Stimulated activated naive CD8-positive, alpha-beta T cell treated with anti-CD3 and anti-CD28 coated beads, Interleukin-15, amount 100 ng/mL, for 72 hours (primary cell): Measurements from ENCODE around the gene SOWAHD.
"Not testable (repeated sequence)": the region's sequence is repeated elsewhere in the genome, so short reads cannot be mapped to it uniquely, and the experiment has no call there.

Source experiments
- ATAC-seq: fragments of 150-1000 bp; cut with Tn5 transposase; 2 replicates; pipeline ENCODE4 v1.10.0; 2021; ENCODE audit warnings: mild to moderate bottlenecking, moderate library complexity
- DNase-seq, 2 donors: peaks; one replicate each; pipeline ENCODE4 v3.0.0; 2021 to 2022
- H3K27ac Mint-ChIP-seq, 2 donors: one replicate each; pipeline ENCODE4 v1.8.0; 2022; ENCODE audit warnings: mild to moderate bottlenecking in 2 of 2, mixed read lengths in 2 of 2, moderate library complexity in 2 of 2
- H3K27me3 Mint-ChIP-seq: one replicate; pipeline ENCODE4 v1.8.0; 2022; ENCODE audit warnings: mixed read lengths
- H3K4me1 Mint-ChIP-seq: one replicate; pipeline ENCODE4 v1.8.0; 2022; ENCODE audit warnings: mild to moderate bottlenecking, mixed read lengths
- H3K4me3 Mint-ChIP-seq, 2 donors: one replicate each; pipeline ENCODE4 v1.8.0; 2022; ENCODE audit warnings: mild to moderate bottlenecking in 2 of 2, mixed read lengths in 2 of 2, moderate library complexity in 1 of 2
- H3K9me3 Mint-ChIP-seq, 2 donors: one replicate each; pipeline ENCODE4 v1.8.0; 2022; ENCODE audit warnings: mixed read lengths in 2 of 2

SOWAHD gene

DNA sequence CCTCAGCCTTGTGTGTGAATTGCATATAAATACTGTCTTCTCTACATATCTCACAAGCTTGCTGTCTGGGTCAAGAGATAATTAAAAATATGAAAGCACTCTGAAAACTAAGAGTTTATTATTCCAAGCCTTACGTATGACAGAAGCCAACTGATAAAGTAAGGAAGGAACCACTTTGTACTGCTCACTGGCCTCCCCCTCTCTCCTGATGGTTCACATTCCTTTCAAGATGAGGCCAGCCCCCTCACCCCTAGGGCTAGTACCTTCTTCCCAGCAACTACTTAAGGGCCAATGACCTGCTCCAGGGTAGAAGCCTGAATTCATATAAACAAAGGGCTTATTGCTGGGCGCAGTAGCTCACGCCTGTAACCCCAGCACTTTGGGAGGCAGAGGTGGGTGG, 5.4 kb upstream of the SOWAHD start:
- ATAC-seq = no peak
- H3K4me3 Mint-ChIP-seq = no peak overlapping the region
- H3K27ac Mint-ChIP-seq = peak overlapping the region in 1 of 2 donors; percentile 96
- no peaks in the 10 kb centered on the region for H3K9me3 Mint-ChIP-seq
- peaks cover 49% of the 10 kb centered on the region for H3K4me1 Mint-ChIP-seq
- no peaks in the 10 kb centered on the region for H3K27me3 Mint-ChIP-seq
- no peak for DNase-seq

DNA sequence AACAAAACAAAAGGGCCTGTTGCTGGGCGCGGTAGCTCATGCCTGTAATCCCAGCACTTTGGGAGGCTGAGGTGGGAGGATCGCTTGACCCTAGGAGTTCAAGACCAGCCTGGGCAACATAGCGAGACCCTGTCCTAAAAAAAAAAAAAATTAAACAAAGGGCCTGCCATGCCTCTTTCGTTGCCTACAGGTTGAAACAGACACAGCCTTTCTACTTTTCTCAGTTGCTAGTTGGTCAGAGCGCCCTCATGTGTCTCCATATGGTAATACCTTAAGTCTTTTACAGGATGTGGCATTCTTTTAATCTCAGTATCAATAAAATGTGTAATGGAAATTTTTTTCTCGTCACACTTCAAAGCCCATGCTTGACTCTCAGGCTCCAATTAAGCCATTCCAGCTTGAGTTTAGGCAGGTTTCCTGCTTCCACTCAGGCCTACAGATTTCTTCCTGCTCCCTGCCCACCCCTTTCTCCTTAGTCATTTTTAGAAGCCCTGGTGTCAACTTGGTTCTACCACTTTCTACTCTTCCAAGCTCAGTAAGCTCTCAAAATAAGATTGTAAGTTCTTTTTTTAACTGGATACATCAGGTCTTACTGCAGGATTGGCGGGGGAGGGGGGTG, 4.6 kb upstream of the SOWAHD start:
- Mint-ChIP-seq H3K27me3 (no peaks in the 10 kb centered on the region), H3K27ac (peak overlapping the region; percentile 42 to 96), H3K4me1 (peaks cover 49% of the 10 kb centered on the region), H3K9me3 (no peaks in the 10 kb centered on the region), H3K4me3 (no peak overlapping the region)
- ATAC-seq (peak; percentile 49), DNase-seq (peak; percentile 54 to 61)

- Mint-ChIP-seq H3K27me3 (no peaks in the 10 kb centered on the region), H3K27ac (peak overlapping the region; percentile 95 to 98), H3K9me3 (no peaks in the 10 kb centered on the region), H3K4me1 (peaks cover 59% of the 10 kb centered on the region), H3K4me3 (peak overlapping the region; percentile 78 to 88)
- ATAC-seq (peak; percentile 86), DNase-seq (peak; percentile 54 to 73)
Measured at GRCh38 chrX:119755981-119756533, 2.3 kb upstream of the SOWAHD start.

DNA sequence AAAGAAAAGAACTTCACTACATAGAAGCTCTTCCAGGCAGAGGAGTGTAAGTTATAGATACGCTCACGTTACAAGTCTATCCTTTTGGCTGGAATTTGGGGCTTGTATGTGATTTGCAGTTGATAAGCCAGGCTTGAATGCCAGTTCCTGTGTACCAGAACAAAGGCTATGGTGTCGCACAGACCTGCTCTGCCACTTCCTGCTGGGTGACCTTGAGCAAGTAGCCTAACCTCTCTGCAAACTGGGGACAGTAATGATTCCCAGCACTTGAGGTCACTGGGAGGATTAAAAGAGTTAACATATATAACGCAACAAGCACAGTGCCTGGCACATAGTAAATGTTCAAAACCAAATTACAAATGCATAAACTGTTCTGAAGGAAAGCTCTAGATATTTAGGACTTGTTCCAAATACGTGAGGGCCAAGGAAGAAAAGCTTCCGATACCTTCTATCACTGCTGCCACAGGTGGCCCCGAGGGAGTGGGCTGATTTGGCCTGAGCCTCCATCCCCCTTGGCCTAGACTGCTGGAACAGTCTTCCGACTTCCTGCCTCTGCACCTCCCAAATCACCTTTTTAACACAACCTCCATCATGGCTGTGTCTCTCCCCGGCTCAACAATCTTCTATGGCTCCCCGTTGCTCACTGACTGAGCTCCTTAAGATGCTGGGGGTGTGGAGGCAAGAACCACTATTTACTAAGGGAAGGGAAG, 1.3 kb upstream of the SOWAHD start:
- no peaks in the 10 kb centered on the region for H3K9me3 Mint-ChIP-seq
- peak overlapping the region in 1 of 2 donors; percentile 95 for H3K27ac Mint-ChIP-seq
- DNase-seq (no peak), ATAC-seq (no peak)
- H3K4me1 Mint-ChIP-seq = peaks cover 59% of the 10 kb centered on the region
- peak overlapping the region; percentile 78 to 88 for H3K4me3 Mint-ChIP-seq
- no peaks in the 10 kb centered on the region for H3K27me3 Mint-ChIP-seq

- Mint-ChIP-seq H3K4me1 (peaks cover 59% of the 10 kb centered on the region), H3K4me3 (peak overlapping the region; percentile 72 to 88), H3K9me3 (no peaks in the 10 kb centered on the region), H3K27ac (peak overlapping the region in 1 of 2 donors; percentile 83), H3K27me3 (no peaks in the 10 kb centered on the region)
- DNase-seq (no peak), ATAC-seq (no peak)
Measured at GRCh38 chrX:119757646-119757978, 776 bp upstream of the SOWAHD start.

DNA sequence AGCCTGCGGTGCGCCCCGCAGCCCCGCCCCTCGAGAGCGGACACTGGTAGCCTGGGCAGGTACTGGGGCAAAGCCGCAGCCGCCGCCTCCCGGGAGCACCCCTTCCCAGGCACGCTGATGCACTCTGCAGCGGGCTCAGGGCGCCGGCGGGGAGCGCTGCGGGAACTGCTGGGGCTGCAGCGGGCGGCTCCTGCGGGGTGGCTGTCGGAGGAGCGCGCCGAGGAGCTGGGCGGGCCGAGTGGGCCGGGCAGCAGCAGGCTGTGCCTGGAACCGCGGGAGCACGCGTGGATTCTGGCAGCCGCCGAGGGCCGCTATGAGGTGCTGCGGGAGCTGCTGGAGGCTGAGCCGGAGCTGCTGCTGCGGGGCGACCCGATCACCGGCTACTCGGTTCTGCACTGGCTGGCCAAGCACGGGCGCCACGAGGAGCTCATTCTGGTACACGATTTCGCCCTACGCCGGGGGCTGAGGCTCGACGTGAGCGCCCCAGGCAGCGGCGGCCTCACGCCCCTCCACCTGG, 401 bp downstream of the SOWAHD start:
- H3K27ac Mint-ChIP-seq = no peak overlapping the region
- H3K9me3 Mint-ChIP-seq = no peaks in the 10 kb centered on the region
- DNase-seq = peak; percentile 28 to 32
- H3K27me3 Mint-ChIP-seq = no peaks in the 10 kb centered on the region
- H3K4me3 Mint-ChIP-seq = peak overlapping the region; percentile 44 to 77
- peaks cover 56% of the 10 kb centered on the region for H3K4me1 Mint-ChIP-seq
- peak; percentile 39 for ATAC-seq

DNA sequence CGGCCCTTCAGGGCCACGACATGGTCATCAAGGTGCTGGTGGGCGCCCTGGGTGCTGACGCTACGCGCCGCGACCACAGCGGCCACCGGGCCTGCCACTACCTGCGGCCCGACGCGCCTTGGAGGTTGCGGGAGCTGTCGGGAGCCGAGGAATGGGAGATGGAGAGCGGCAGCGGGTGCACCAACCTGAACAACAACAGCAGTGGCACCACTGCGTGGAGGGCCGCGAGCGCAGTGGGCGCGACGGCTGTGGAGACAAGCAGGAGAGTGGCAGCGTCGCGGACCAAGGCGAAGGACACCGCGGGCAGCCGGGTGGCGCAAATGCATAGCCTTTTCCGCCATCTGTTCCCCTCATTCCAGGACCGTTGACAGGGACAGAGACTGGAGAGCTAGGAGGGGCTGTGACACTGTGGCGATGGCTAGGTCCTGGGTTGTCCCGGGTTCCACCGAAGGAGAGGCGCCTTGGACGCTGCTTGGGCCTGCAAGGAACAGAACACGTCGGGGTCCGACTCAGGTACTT, 919 bp downstream of the SOWAHD start:
- no peak for ATAC-seq
- no peaks in the 10 kb centered on the region for H3K27me3 Mint-ChIP-seq
- DNase-seq = no peak
- H3K4me1 Mint-ChIP-seq = peaks cover 51% of the 10 kb centered on the region
- no peak overlapping the region for H3K27ac Mint-ChIP-seq
- no peaks in the 10 kb centered on the region for H3K9me3 Mint-ChIP-seq
- peak overlapping the region; percentile 44 to 77 for H3K4me3 Mint-ChIP-seq

DNA sequence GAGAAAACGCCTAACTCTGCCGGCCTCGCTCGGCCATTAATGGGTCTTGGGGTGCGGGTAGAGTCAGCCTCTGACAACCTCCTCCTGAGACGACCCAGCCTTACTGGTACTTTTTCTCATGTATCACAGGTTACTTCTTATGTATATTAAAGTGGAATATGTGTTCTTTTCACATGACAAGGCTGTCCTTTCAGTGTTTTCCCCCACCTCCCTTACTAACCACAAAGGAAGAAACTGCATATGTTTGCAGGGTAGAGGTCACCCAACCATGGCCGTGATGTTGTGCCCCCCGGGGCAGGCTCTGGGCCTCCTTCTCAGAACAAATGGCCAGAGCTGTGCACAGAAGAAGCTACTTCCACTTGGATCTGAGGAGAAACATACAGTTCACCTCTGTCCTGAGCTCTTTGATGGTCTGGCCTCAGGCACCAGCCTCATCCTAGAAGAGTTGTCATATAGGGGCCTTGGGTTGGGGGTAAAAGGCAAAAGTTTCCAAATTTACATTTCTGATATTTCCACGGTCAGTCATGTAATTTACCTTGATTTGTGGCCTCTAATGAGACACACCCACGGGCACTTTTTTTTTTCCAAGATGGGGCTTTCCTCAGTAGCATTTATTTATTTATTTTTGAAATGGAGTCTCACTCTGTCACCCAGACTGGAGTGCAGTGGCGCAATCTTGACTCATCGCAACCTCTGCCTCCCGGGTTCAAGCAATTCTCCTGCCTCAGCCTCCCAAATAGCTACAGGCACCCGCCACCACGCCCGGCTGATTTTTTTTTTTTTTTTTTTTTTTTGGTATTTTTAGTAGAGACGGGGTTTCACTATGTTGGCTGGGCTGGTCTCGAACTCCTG, 1.9 kb downstream of the SOWAHD start:
- DNase-seq = no peak
- H3K4me3 Mint-ChIP-seq = peak overlapping the region in 1 of 2 donors; percentile 6

GRCh38 chrX:119762718-119763117, 4.3 kb downstream of the SOWAHD start:
- H3K9me3 Mint-ChIP-seq = no peaks in the 10 kb centered on the region
- peak overlapping the region in 1 of 2 donors; percentile 12 for H3K27ac Mint-ChIP-seq
- DNase-seq (no peak), ATAC-seq (no peak)
- peaks cover 17% of the 10 kb centered on the region for H3K4me1 Mint-ChIP-seq
- no peak overlapping the region for H3K4me3 Mint-ChIP-seq
- H3K27me3 Mint-ChIP-seq = no peaks in the 10 kb centered on the region

More for the DNA sequence above, 1.9 kb downstream of the SOWAHD start:
- Mint-ChIP-seq H3K27ac (no peak overlapping the region), H3K9me3 (no peaks in the 10 kb centered on the region), H3K4me1 (peaks cover 42% of the 10 kb centered on the region), H3K27me3 (no peaks in the 10 kb centered on the region)
- no peak for ATAC-seq

DNA sequence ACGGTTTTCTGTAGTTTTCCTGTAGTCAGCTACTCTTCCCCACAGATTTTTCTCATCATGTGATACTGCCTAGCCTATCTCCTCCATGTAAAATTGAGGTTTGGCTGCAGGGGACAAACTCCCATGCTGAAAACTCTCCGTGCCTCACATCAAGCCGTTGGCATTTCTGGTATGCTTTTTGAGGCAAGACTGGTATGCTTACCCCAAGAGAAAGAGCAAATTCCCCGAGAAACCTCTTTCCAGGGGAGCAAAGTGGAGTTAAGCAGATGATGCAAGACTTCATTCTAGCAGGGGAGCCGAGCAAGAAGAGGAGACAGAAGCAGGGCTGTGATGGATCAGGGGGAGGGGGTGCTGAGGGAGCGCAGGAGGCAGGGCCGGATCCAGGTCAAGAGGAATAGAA, 4.8 kb downstream of the SOWAHD start:
- DNase-seq (no peak), ATAC-seq (no peak)
- Mint-ChIP-seq H3K27me3 (no peaks in the 10 kb centered on the region), H3K4me3 (no peak overlapping the region), H3K9me3 (no peaks in the 10 kb centered on the region), H3K4me1 (peaks cover 14% of the 10 kb centered on the region), H3K27ac (no peak overlapping the region)

- ATAC-seq = no peak
- Mint-ChIP-seq H3K27ac (no peak overlapping the region), H3K27me3 (no peaks in the 10 kb centered on the region), H3K9me3 (no peaks in the 10 kb centered on the region), H3K4me1 (peaks cover 13% of the 10 kb centered on the region), H3K4me3 (no peak overlapping the region)
- no peak for DNase-seq
Measured at GRCh38 chrX:119763836-119764387, 5.5 kb downstream of the SOWAHD start.

- ATAC-seq, H3K4me1 Mint-ChIP-seq, H3K27ac Mint-ChIP-seq, H3K9me3 Mint-ChIP-seq, H3K4me3 Mint-ChIP-seq, H3K27me3 Mint-ChIP-seq, DNase-seq: not testable (repeated sequence)
Measured at GRCh38 chrX:119768436-119768835, 10.0 kb downstream of the SOWAHD start.

DNA sequence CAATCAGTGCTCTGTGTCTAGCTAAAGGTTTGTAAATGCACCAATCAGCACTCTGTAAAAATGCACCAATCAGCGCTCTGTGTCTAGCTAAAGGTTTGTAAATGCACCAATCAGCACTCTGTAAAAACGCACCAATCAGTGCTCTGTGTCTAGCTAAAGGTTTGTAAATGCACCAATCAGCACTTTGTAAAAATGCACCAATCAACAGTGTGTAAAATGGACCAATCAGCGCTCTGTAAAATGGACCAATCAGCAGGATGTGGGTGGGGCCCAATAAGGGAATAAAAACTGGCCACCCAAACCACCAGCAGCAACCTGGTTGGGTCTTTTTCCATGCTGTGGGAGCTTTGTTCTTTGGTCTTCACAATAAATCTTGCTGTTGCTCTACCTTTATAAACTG, 11.0 kb downstream of the SOWAHD start:
- H3K27me3 Mint-ChIP-seq, ATAC-seq, H3K9me3 Mint-ChIP-seq, H3K4me3 Mint-ChIP-seq, DNase-seq, H3K4me1 Mint-ChIP-seq, H3K27ac Mint-ChIP-seq: not testable (repeated sequence)

DNA sequence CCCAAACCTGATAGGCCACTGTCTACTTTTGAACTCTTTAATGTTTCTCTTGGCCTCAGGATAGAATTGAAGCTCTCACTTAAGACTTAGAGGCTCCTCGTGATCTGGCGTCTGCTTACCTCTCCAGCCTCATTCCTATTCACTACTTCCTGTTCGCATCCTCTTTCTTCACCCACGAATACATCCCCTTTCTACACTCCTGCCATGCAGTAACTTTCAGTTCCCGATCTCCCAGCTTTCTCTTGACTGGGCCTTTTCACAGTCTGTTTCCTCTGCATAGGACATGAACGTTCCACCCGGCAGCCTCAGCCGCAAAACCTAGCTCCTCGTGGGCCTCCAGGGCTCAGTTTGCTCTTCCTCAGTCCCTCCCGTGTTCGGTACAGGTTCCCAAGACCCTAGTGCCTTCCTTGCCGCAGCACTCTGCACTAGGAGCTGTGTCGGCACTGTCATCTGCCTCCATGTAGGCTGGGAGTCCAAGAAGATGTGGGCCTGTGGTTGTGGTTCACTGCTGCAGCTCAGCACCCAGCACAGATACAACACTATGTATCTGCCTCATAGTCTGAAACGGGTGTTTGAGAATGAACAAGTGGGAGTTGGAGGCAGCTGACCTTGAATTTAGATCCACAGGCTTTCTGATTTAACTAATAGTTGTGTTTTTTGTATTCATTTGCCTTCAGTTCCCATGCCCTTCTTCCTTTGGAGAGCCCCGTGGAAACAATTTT, 17.3 kb downstream of the SOWAHD start:
- Mint-ChIP-seq H3K9me3 (no peaks in the 10 kb centered on the region), H3K4me3 (no peak overlapping the region), H3K27ac (no peak overlapping the region), H3K4me1 (peaks cover 4% of the 10 kb centered on the region), H3K27me3 (no peaks in the 10 kb centered on the region)
- no peak for ATAC-seq
- DNase-seq = no peak
